ENCODE results near the gene KIFC1. TPM values are rescaled to one million over a fixed set of nuclear protein-coding genes. Genes with fewer than 3 reads are reported as not detected.

The KIFC1 gene
- total and polyA plus RNA-seq, 9 of the 15 experiments (the other 6 are each of a cell fraction or from before 2014, with no cell fraction given) = 1.3 to 95.2 (median 76.9) TPM

DNA sequence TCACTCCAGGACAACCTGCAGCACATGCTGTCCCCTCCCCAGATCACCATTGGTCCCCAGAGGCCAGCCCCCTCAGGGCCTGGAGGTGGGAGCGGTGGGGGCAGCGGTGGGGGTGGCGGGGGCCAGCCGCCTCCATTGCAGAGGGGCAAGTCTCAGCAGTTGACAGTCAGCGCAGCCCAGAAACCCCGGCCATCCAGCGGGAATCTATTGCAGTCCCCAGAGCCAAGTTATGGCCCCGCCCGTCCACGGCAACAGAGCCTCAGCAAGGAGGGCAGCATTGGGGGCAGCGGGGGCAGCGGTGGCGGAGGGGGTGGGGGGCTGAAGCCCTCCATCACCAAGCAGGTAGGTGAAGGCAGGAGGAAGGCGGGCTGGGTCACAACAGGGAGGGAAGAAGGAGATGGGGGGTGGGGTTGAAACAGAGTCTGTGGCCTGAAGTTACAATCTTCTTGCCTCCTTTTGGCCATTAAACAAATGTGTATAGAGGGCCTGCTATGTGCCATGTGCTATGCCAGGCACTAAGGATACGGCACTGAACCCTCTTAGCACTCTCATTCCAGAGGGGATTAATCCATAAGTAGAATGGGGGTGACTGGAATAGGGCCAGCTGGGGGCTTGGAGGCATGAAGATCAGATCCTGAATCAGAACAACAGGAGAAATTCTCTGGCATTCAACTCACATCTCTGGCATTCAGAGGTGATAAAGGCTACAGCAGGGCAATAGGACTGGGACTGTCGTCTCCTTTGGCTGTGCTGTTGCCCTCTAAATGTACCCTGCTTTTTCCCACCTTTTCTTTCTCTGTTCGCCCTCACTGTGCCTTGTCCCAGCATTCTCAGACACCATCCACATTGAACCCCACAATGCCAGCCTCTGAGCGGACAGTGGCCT lies 52.2 kb downstream of the KIFC1 start:
- WGBS (ENCODE audit: insufficient coverage, low coverage, missing lambda C conversion rate) = 86% methylated on average over 11 of the region's 18 CpGs
- intact Hi-C loops (cut with micrococcal nuclease) (no loop called here), in situ Hi-C loops (cut with MboI) (no loop called here)
- ATAC-seq = no peak
- no peak for DNase-seq (ENCODE audit: extremely low read depth in 1 of 4, low spot score in 3 of 4)
- ChIA-PET POLR2A (interaction anchor here (0.6 to 1.5 kb wide), 5 partner anchors 10 to 102 kb away, joined by 3 to 9 read pairs (median 3); partner anchors contain the start of gene ZBTB9), CTCF (ENCODE audit: low intra/inter-chr PET ratio) (interaction anchor here (0.6 kb wide), 1 partner anchor 9 kb away, joined by 3 read pairs; no protein-coding TSS in a partner anchor)
- Histone ChIP-seq H3K9me1 (ENCODE audit: control insufficient read depth, insufficient read depth, low read length) (peaks cover 3% of the 10 kb centered on the region), H3K9ac (ENCODE audit: insufficient read depth in 1 of 2, low read depth in 2 of 2, low read length in 2 of 2) (peak overlapping the region in 1 of 2 experiments; percentile 23; a peak in 1 of 4 replicates), H3K36me3 (ENCODE audit: control insufficient read depth, insufficient read depth, low read length) (peaks cover 74% of the 10 kb centered on the region), H3K9me3 (replicated peaks; ENCODE audit: control insufficient read depth, insufficient read depth, low read depth, low read length) (no peaks in the 10 kb centered on the region), H3K4me1 (replicated peaks in 1 of 2; ENCODE audit: control insufficient read depth in 2 of 2, insufficient read depth in 2 of 2, low read length in 2 of 2) (peaks cover 19 to 29% of the 10 kb centered on the region in 2 experiments), H3K79me2 (ENCODE audit: control insufficient read depth, insufficient read depth, low read length) (no peaks in the 10 kb centered on the region), H2AFZ (ENCODE audit: low read depth, low read length) (no peak overlapping the region), H3K4me2 (ENCODE audit: insufficient read depth, low read length) (no peak overlapping the region), H3K27me3 (ENCODE audit: control insufficient read depth in 2 of 2, insufficient read depth in 2 of 2, low read length in 2 of 2) (no peaks in the 10 kb centered on the region), H3K27ac (ENCODE audit: extremely low read depth, low read depth, low read length) (no peak overlapping the region), H4K20me1 (replicated peaks; ENCODE audit: control insufficient read depth, insufficient read depth, low read length) (no peaks in the 10 kb centered on the region; the same call in 1 of the 2 replicates), H3K4me3 (no peak overlapping the region)
- no TSS peak for BruUV-seq (replicated peaks)
- FAIRE-seq = peak; percentile 23
- TF ChIP-seq BRCA1 (IDR thresholded peaks at IDR 0.05) (no peak), BRCA1 (CRISPR knock-in tag; IDR thresholded peaks at IDR 0.05) (0 out of 2 replicates have a peak, but pooled peaks have one; percentile 23), SMAD1 (IDR thresholded peaks at IDR 0.05; ENCODE audit: low read depth, low read length, partially characterized antibody) (no peak), BRD4 (IDR thresholded peaks at IDR 0.05) (no peak), PTBP1 (IDR thresholded peaks at IDR 0.05; ENCODE audit: low read depth, low read length) (no peak)
